VCaP (cell line): ENCODE data around the gene GAA.

Source experiments
- H3K27ac ChIP-seq: fragments of 450-650 bp; 2 replicates; pipeline ENCODE4 v1.5.1; 2017
- CTCF ChIP-seq: fragments of 450-650 bp; conservative IDR thresholded peaks from 2 replicates; pipeline ENCODE4 v1.5.1; 2017; ENCODE audit warnings: mild to moderate bottlenecking, moderate library complexity

The GAA gene

GRCh38 chr17:80101011-80101945 lies at the start of gene GAA:
Gene GAA (plus strand): TSS chr17:80101581. CDS start chr17:80104587, 3,006 bp downstream.
- peak; percentile 96 for TF ChIP-seq CTCF
- peak within 1 kb of the TSS; percentile 92 for H3K27ac ChIP-seq

- H3K27ac ChIP-seq = peak overlapping the region; percentile 96
- no peak for TF ChIP-seq CTCF
Measured at GRCh38 chr17:80051681-80052080, 49.7 kb upstream of the GAA start.

- no peak for TF ChIP-seq CTCF
Measured at GRCh38 chr17:80053102-80053501, 48.3 kb upstream of the GAA start.

GRCh38 chr17:80055597-80055996 lies 45.8 kb upstream of the GAA start:
- H3K27ac ChIP-seq = peak overlapping the region; percentile 96
- no peak for TF ChIP-seq CTCF

More at GRCh38 chr17:80053102-80053501, 48.3 kb upstream of the GAA start:
- peak overlapping the region; percentile 96 for H3K27ac ChIP-seq

- H3K27ac ChIP-seq = no peak overlapping the region
- no peak for TF ChIP-seq CTCF
Measured at GRCh38 chr17:80058311-80058955, 42.9 kb upstream of the GAA start.

GRCh38 chr17:80060644-80061043 lies 40.7 kb upstream of the GAA start:
- H3K27ac ChIP-seq = no peak overlapping the region
- TF ChIP-seq CTCF = no peak

- H3K27ac ChIP-seq = no peak overlapping the region
Measured at GRCh38 chr17:80061421-80061820, 40.0 kb upstream of the GAA start.

More at GRCh38 chr17:80061421-80061820, 40.0 kb upstream of the GAA start:
- TF ChIP-seq CTCF = no peak
